ENCODE results near the gene KAZALD1. TPM values are rescaled to one million over a fixed set of nuclear protein-coding genes. Genes with fewer than 3 reads are reported as not detected.

Gene KAZALD1
- total and polyA plus RNA-seq, 10 of the 15 experiments (the other 5 are each of a cell fraction or from before 2014, with no cell fraction given) = 0.10 to 4.3 (median 1.9) TPM

GRCh38 chr10:101014230-101014884 lies 47.4 kb upstream of the KAZALD1 start:
- Histone ChIP-seq H3K4me3 (no peak overlapping the region), H3K4me2 (ENCODE audit: control insufficient read depth, insufficient read depth) (no peak overlapping the region), H3K9me3 (replicated peaks; ENCODE audit: control insufficient read depth, insufficient read depth, low read length) (no peaks in the 10 kb centered on the region), H3K27me3 (replicated peaks in 1 of 2; ENCODE audit: control insufficient read depth in 2 of 2, insufficient read depth in 2 of 2, low read length in 1 of 2) (peaks cover 10% of the 10 kb centered on the region in 2 experiments), H3K79me2 (ENCODE audit: control insufficient read depth, insufficient read depth, low read length) (no peaks in the 10 kb centered on the region), H3K27ac (ENCODE audit: control insufficient read depth, insufficient read depth) (no peak overlapping the region), H3K4me1 (ENCODE audit: control insufficient read depth, insufficient read depth, low read length) (peaks cover 11% of the 10 kb centered on the region), H3K36me3 (ENCODE audit: control insufficient read depth in 2 of 2, insufficient read depth in 2 of 2, low read length in 1 of 2) (no peaks in the 10 kb centered on the region), H4K20me1 (ENCODE audit: control insufficient read depth, insufficient read depth) (no peaks in the 10 kb centered on the region), H3K9ac (ENCODE audit: control insufficient read depth, insufficient read depth, low read length) (no peak overlapping the region), H2AFZ (ENCODE audit: control insufficient read depth, low read depth, low read length) (no peak overlapping the region)
- ChIA-PET POLR2A (interaction anchor here (0.6 to 1.9 kb wide), 2 partner anchors 17 to 108 kb away, joined by 3 to 11 read pairs; no protein-coding TSS in a partner anchor), CTCF (interaction anchor here (0.7 to 6.8 kb wide), 37 partner anchors 10 to 580 kb away, joined by 3 to 91 read pairs (median 5); partner anchors contain the start of genes KAZALD1, LZTS2, MRPL43 and PDZD7), SMC1A (ENCODE audit: uncharacterized antibody, unreplicated experiment) (interaction anchor here (0.6 to 2.4 kb wide), 8 partner anchors 11 to 271 kb away, joined by 3 to 9 read pairs (median 4); no protein-coding TSS in a partner anchor), RAD21 (ENCODE audit: unreplicated experiment) (interaction anchor here (0.6 to 3.2 kb wide), 15 partner anchors 10 to 446 kb away, joined by 3 to 26 read pairs (median 4); partner anchors contain the start of genes LZTS2, MRPL43, SEMA4G and TWNK)
- no TSS peak for BruUV-seq (replicated peaks)
- WGBS (ENCODE audit: insufficient coverage, insufficient replicate concordance, low lambda C conversion rate, missing lambda C conversion rate) = 19% methylated on average over 11 of the region's 11 CpGs
- intact Hi-C loops (cut with micrococcal nuclease; ENCODE audit: unreplicated experiment) (loop anchor here (1.0 kb wide), 1 partner anchor 45 kb away; the partner anchor contains the start of gene SEMA4G), in situ Hi-C loops (cut with MboI) (no loop called here)
- ATAC-seq (peak; percentile 65), DNase-seq (ENCODE audit: low read depth, low spot score) (no peak), FAIRE-seq (peak; percentile 89)
- TF ChIP-seq YY1 (IDR thresholded peaks at IDR 0.05; ENCODE audit: low read depth, low read length) (0 out of 2 replicates have a peak, but pooled peaks have one; percentile 14), ZNF274 (IDR thresholded peaks at IDR 0.05; ENCODE audit: insufficient read depth, insufficient read length) (no peak), IKZF1 (conservative IDR thresholded peaks at IDR 0.05) (peak; percentile 35; the same call in 1 of the 2 replicates), ETV6 (conservative IDR thresholded peaks at IDR 0.05 in 1 of 2, IDR thresholded peaks at IDR 0.05 in 1 of 2; ENCODE audit: borderline replicate concordance in 1 of 2, low read depth in 1 of 2) (no peak), CBX5 (IDR thresholded peaks at IDR 0.05; ENCODE audit: low read depth) (no peak), ZBED1 (IDR thresholded peaks at IDR 0.05; ENCODE audit: borderline replicate concordance) (no peak), E4F1 (IDR thresholded peaks at IDR 0.05; ENCODE audit: borderline replicate concordance, partially characterized antibody) (no peak), ZNF24 (IDR thresholded peaks at IDR 0.05) (no peak), HCFC1 (IDR thresholded peaks at IDR 0.05; ENCODE audit: low read length) (no peak), CBX3 (IDR thresholded peaks at IDR 0.05; ENCODE audit: borderline replicate concordance, low read depth) (no peak), BHLHE40 (IDR thresholded peaks at IDR 0.05; ENCODE audit: borderline replicate concordance in 1 of 2, low read depth in 2 of 2, low read length in 1 of 2) (peak in 1 of 2 experiments; percentile 52; a peak in 2 of 4 replicates), SMC3 (IDR thresholded peaks at IDR 0.05; ENCODE audit: borderline replicate concordance, low read length) (peak; percentile 68; the same call in 1 of the 2 replicates), CTCF (IDR thresholded peaks at IDR 0.05 in 2 of 3, conservative IDR thresholded peaks at IDR 0.05 in 1 of 3; ENCODE audit: control insufficient read depth in 2 of 3, extremely low read depth in 1 of 3, insufficient read depth in 1 of 3, low read depth in 3 of 3, low read length in 3 of 3) (peak; percentile 94 to 97 (median 95)), POLR2AphosphoS5 (IDR thresholded peaks at IDR 0.05; ENCODE audit: low read length) (no peak), RAD21 (IDR thresholded peaks at IDR 0.05; ENCODE audit: insufficient read depth, low read depth, low read length) (peak; percentile 76), KDM1A (IDR thresholded peaks at IDR 0.05; ENCODE audit: borderline replicate concordance) (no peak)

Data from GM12878 (cell line).